Lower leg skin (tissue), 4 donors: ENCODE results near the gene ANK2. TPM values are rescaled to one million over a fixed set of nuclear protein-coding genes. Genes with fewer than 3 reads are reported as not detected.

Experiments
- DNase-seq, 2 donors: peaks; one replicate each; pipeline ENCODE4 v3.0.0-alpha.2; 2019; ENCODE audit warnings: low spot score in 2 of 2
- H3K4me3 ChIP-seq: fragments of 200-600 bp; sonication (generic); 2 replicates; pipeline ENCODE4 v1.5.1; 2017; ENCODE audit warnings: mild to moderate bottlenecking, low read depth; ENCODE audit not compliant: poor library complexity, severe bottlenecking
- POLR2A ChIP-seq, 2 donors: fragments of 450-650 bp; IDR thresholded peaks; one replicate each; pipeline ENCODE4 v1.6.1; 2016 to 2017; ENCODE audit warnings: antibody characterized with exemption in 2 of 2, mild to moderate bottlenecking in 1 of 2, moderate library complexity in 1 of 2
- whole genome bisulfite sequencing, 2 donors: methylation state at CpG; one replicate each; pipeline ENCODE4 v1.1.5; 2018; 5-methylcytosine and 5-hydroxymethylcytosine counted together
- intact Hi-C: fragments of 100-400 bp; cut with DNase I; formaldehyde crosslinking; loops from one replicate; pipeline ENCODE4 v1.15.0; 2023; ENCODE audit warnings: low total_unique reads
- total RNA-seq, 4 donors: library from RNA; depleted of rRNA; stranded (reverse); fragments of >200 nt; gene quantifications; one replicate each; pipeline ENCODE4 v1.1.0, GENCODE V29; 2016
- TF ChIP-seq, protein P1 (sequence below), 3 donors: fragments of 450-650 bp; IDR thresholded peaks; one replicate each; pipeline ENCODE4 v1.5.1; 2016; ENCODE audit warnings: antibody characterized with exemption in 3 of 3, mild to moderate bottlenecking in 3 of 3, moderate library complexity in 2 of 3

ANK2 gene
- total RNA-seq, 4 donors from 2014 or later: 7.1 to 28.8 (median 18.3) TPM

DNA sequence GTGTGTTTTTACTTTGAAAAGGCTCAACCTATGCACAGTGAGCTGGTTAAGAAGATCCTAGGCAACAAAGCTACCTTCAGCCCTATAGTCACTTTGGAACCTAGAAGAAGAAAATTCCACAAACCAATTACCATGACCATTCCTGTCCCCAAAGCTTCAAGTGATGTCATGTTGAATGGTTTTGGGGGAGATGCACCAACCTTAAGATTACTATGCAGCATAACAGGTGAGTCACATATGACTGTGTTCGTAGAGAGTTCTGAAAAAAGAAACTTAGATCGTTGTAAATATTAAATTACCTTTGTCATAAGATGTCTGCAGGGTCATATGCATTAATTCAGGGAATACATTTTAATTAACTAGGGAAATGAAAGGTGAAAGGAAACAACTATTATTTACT, 287.1 kb downstream of the ANK2 start:
- intact Hi-C loops: no loop called here
- DNase-seq: no peak
- 54 to 58% methylated on average over 2 of the region's 2 CpGs for WGBS, 2 donors
- TF ChIP-seq POLR2A (IDR thresholded peaks at IDR 0.05): no peak
- TF ChIP-seq, protein P1, sequence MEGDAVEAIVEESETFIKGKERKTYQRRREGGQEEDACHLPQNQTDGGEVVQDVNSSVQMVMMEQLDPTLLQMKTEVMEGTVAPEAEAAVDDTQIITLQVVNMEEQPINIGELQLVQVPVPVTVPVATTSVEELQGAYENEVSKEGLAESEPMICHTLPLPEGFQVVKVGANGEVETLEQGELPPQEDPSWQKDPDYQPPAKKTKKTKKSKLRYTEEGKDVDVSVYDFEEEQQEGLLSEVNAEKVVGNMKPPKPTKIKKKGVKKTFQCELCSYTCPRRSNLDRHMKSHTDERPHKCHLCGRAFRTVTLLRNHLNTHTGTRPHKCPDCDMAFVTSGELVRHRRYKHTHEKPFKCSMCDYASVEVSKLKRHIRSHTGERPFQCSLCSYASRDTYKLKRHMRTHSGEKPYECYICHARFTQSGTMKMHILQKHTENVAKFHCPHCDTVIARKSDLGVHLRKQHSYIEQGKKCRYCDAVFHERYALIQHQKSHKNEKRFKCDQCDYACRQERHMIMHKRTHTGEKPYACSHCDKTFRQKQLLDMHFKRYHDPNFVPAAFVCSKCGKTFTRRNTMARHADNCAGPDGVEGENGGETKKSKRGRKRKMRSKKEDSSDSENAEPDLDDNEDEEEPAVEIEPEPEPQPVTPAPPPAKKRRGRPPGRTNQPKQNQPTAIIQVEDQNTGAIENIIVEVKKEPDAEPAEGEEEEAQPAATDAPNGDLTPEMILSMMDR (IDR thresholded peaks at IDR 0.05): no peak
- H3K4me3 ChIP-seq: no peak overlapping the region

DNA sequence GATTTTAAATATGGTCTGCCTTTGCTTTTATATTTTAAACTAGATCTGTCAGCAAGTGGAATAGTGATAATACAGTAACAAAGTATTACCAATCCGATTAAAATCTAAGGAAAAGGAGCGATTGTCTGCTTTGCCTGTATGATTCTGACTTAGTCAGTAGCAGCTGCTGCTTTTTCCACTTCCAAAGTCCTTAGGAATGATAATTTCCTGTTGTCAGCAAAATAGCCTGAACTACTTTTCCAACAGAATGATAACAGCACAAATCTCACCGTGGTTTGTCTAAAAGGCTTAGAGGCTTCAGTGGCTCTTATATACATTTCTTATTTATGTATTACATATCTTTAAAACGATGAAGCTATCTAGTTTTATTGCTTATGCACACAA, 290.0 kb downstream of the ANK2 start:
- no peak for TF ChIP-seq POLR2A (IDR thresholded peaks at IDR 0.05)
- TF ChIP-seq, protein P1 (IDR thresholded peaks at IDR 0.05): no peak
- WGBS, 2 donors: 64 to 65% methylated on average over 4 of the region's 4 CpGs
- no peak for DNase-seq
- intact Hi-C loops: no loop called here
- no peak overlapping the region for H3K4me3 ChIP-seq

DNA sequence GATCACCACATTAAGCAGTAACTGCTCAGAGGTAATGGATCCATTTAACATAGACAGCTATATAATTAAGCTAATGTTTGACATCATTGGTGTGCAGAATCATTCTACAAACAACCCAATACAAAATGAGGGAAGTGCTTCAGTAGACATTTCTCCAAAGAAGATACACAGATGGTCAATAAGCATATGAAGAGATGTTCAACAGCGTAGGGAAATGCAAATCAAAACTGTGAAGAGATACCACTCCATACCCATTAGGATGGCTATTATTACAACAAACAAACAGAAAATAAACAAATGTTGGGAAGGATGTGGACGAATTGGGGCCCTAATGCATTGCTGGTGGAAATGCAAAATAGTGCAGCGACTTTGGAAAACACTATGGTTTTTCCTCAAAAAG, 294.6 kb downstream of the ANK2 start:
- no peak overlapping the region for H3K4me3 ChIP-seq
- 82 to 92% methylated on average over 3 of the region's 3 CpGs for WGBS, 2 donors
- no peak for TF ChIP-seq POLR2A (IDR thresholded peaks at IDR 0.05)
- TF ChIP-seq, protein P1 (IDR thresholded peaks at IDR 0.05): no peak
- DNase-seq: no peak
- intact Hi-C loops: no loop called here

DNA sequence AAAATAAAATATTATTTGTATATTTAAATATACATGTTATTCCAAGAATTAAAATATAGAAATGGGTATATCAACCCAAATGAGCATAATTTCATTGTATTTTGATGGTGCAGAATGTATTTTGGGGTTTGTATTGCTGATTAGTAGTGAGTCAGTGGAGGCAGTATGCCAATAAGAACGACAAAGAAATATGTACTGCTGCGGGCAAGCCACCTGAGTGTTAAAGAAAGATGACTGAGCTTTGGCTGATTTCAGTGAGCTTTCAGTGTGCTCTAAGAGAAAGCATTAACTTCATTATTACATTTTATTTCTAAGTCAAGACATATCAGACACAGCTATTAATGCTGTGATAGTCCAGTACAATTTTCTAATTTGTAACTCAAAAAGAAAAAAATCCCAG, 297.8 kb downstream of the ANK2 start:
- no peak for DNase-seq
- TF ChIP-seq, protein P1 (IDR thresholded peaks at IDR 0.05): no peak
- TF ChIP-seq POLR2A (IDR thresholded peaks at IDR 0.05): no peak
- H3K4me3 ChIP-seq: no peak overlapping the region
- 46 to 55% methylated on average over 2 of the region's 2 CpGs for WGBS, 2 donors
- intact Hi-C loops: no loop called here

DNA sequence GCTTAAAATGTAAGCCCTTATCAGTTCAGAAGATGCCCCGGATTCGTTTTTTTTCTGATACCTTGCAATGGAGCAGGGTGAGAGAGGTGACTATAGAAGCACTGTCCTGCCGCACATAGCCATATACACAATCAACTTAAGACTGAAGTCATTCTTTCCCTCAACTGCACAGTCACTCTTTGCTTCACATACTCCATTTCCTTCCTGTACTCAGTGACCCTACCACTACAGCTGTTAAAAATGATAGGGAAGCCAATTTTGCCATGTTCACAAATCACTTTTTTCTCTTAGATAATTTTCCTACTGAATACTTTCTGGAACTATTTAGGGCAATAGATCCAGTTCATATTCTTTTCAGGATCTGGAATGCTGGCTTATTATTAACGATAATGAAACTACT, 300.0 kb downstream of the ANK2 start:
- intact Hi-C loops: no loop called here
- no peak for TF ChIP-seq POLR2A (IDR thresholded peaks at IDR 0.05)
- 64 to 70% methylated on average over 4 of the region's 4 CpGs for WGBS, 2 donors
- H3K4me3 ChIP-seq: no peak overlapping the region
- DNase-seq: no peak

DNA sequence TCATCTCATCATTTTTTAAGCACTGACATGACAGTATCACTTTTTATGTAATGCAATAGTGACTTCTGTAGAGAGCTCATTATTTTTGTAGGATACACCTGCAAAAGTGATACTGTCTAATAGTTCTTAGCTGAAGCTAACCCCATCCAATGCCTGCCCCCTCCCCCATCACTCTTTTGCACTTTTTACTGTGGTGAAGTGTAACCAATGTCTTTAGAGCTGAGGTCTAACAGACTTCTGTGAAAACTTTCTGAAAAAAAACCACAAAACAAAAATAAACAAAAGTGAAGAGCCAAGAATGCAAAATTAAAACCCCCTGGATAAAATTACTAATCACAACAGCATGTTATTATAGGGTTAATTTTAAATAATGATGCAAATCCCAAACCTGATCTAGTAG, 301.1 kb downstream of the ANK2 start:
- no peak overlapping the region for H3K4me3 ChIP-seq
- DNase-seq: no peak
- TF ChIP-seq, protein P1 (IDR thresholded peaks at IDR 0.05): no peak
- TF ChIP-seq POLR2A (IDR thresholded peaks at IDR 0.05): no peak
- intact Hi-C loops: no loop called here
